Stimulated activated CD8-positive, alpha-beta memory T cell treated with anti-CD3 and anti-CD28 coated beads, Interleukin-15, amount 100 ng/mL, for 4 hours (primary cell): ENCODE results near the gene IDS.
"Not testable (repeated sequence)": the region's sequence is repeated elsewhere in the genome, so short reads cannot be mapped to it uniquely, and the experiment has no call there.

Source experiments
- DNase-seq, 2 donors: peaks; one replicate each; pipeline ENCODE4 v3.0.0-alpha.2; 2020; ENCODE audit warnings: low read depth in 2 of 2

Gene IDS

GRCh38 chrX:149498767-149499166, 6.3 kb downstream of the IDS start:
- DNase-seq = no peak

GRCh38 chrX:149497626-149498025, 7.5 kb downstream of the IDS start:
- DNase-seq = no peak

GRCh38 chrX:149497054-149497453, 8.1 kb downstream of the IDS start:
- no peak for DNase-seq

GRCh38 chrX:149495573-149496071, 9.5 kb downstream of the IDS start:
- no peak for DNase-seq

- DNase-seq = no peak
Measured at GRCh38 chrX:149494844-149495565, 10.1 kb downstream of the IDS start.

- DNase-seq = no peak
Measured at GRCh38 chrX:149493567-149494562, 11.2 kb downstream of the IDS start.

GRCh38 chrX:149491812-149492211, 13.3 kb downstream of the IDS start:
- no peak for DNase-seq

- no peak for DNase-seq
Measured at GRCh38 chrX:149490100-149490499, 15.0 kb downstream of the IDS start.

- not testable (repeated sequence) for DNase-seq
Measured at GRCh38 chrX:149488411-149489052, 16.6 kb downstream of the IDS start.

- not testable (repeated sequence) for DNase-seq
Measured at GRCh38 chrX:149488008-149488407, 17.1 kb downstream of the IDS start.

- DNase-seq = no peak
Measured at GRCh38 chrX:149487292-149487691, 17.8 kb downstream of the IDS start.

GRCh38 chrX:149476513-149476912, 28.6 kb downstream of the IDS start:
- DNase-seq = no peak

GRCh38 chrX:149473966-149474365, 31.1 kb downstream of the IDS start:
- DNase-seq = no peak

GRCh38 chrX:149473092-149473491, 32.0 kb downstream of the IDS start:
- DNase-seq = no peak

GRCh38 chrX:149472625-149473024, 32.5 kb downstream of the IDS start:
- no peak for DNase-seq

GRCh38 chrX:149471397-149471796, 33.7 kb downstream of the IDS start:
- no peak for DNase-seq

- peak; percentile 10 to 22 for DNase-seq
Measured at GRCh38 chrX:149470955-149471354, 34.2 kb downstream of the IDS start.

- DNase-seq = no peak
Measured at GRCh38 chrX:149469406-149469805, 35.7 kb downstream of the IDS start.

- DNase-seq = no peak
Measured at GRCh38 chrX:149467920-149468319, 37.2 kb downstream of the IDS start.

- no peak for DNase-seq
Measured at GRCh38 chrX:149467461-149467860, 37.6 kb downstream of the IDS start.

GRCh38 chrX:149462849-149463248, 42.3 kb downstream of the IDS start:
- DNase-seq = no peak

- no peak for DNase-seq
Measured at GRCh38 chrX:149461746-149462145, 43.4 kb downstream of the IDS start.
